HepG2 (cell line): ENCODE measurements around the gene NUP214. TPM values are rescaled to one million over a fixed set of nuclear protein-coding genes. Genes with fewer than 3 reads are reported as not detected.

ENCODE experiments used
- ATAC-seq: fragments of 200-7000 bp; cut with Tn5 transposase; 3 replicates; pipeline ENCODE4 v1.9.1; 2020; ENCODE audit warnings: mild to moderate bottlenecking, moderate library complexity
- BruUV-seq: library from RNA; stranded (reverse); fragments of 400-500 nt; replicated peaks from 2 replicates; lab custom pipeline; 2021; lab: Mats Ljungman, UMichigan
- CTCF ChIA-PET: fragments of 300-600 bp; formaldehyde crosslinking; extraction: SDS; loops from one replicate; lab custom pipeline; 2021; ENCODE audit warnings: low total read pairs, inconsistent platforms, low intra/inter-chr PET ratio; lab: Yijun Ruan, JAX
- POLR2A ChIA-PET: fragments of 350-600 bp; sonication (Branson Sonifier 250); formaldehyde crosslinking; loops from one replicate; lab custom pipeline; 2020; ENCODE audit warnings: antibody characterized with exemption, inconsistent platforms; lab: Yijun Ruan, JAX
- DNase-seq: peaks from one replicate; pipeline ENCODE4 v3.0.0-alpha.2; 2015; ENCODE audit warnings: low spot score
- FAIRE-seq: peaks from 3 replicates; lab custom pipeline; 2011; peaks lifted over from hg19 to GRCh38; lab: Jason Lieb, UNC
- H2AFZ ChIP-seq: one replicate; pipeline ENCODE4 v1.6.1; 2011; ENCODE audit warnings: low read length, inconsistent platforms
- H3K27ac ChIP-seq: fragments of 300-600 bp; 3 replicates; pipeline ENCODE4 v1.8.0; 2011; ENCODE audit warnings: mixed run types, mild to moderate bottlenecking, mixed read lengths, low read length, inconsistent platforms; ENCODE audit not compliant: insufficient read depth; ENCODE audit errors: extremely low read length
- H3K27me3 ChIP-seq, 2 experiments: fragments of 200-600 bp in 1 of 2; 2 replicates in 1 of 2; 3 replicates in 1 of 2; pipeline versions ENCODE4 v1.6.0 to v1.8.0; 2011; ENCODE audit warnings: low read length in 2 of 2, mild to moderate bottlenecking in 2 of 2, moderate library complexity in 2 of 2, inconsistent platforms in 1 of 2; ENCODE audit not compliant: insufficient read depth in 2 of 2, control insufficient read depth in 1 of 2
- H3K36me3 ChIP-seq, 2 experiments: fragments of 200-600 bp in 1 of 2; replicated peaks in 1 of 2; 2 replicates in 1 of 2; 3 replicates in 1 of 2; pipeline versions ENCODE4 v1.5.1 to v1.8.0; 2011; ENCODE audit warnings: low read length in 2 of 2, inconsistent platforms in 1 of 2; ENCODE audit not compliant: insufficient read depth in 2 of 2, control insufficient read depth in 1 of 2
- H3K4me1 ChIP-seq: 2 replicates; pipeline ENCODE4 v1.5.1; 2012; ENCODE audit warnings: low read length, inconsistent platforms; ENCODE audit not compliant: insufficient read depth
- H3K4me2 ChIP-seq: 2 replicates; pipeline ENCODE4 v1.6.0; 2011; ENCODE audit warnings: low read depth, low read length, inconsistent platforms
- H3K4me3 ChIP-seq, 3 experiments: fragments of 200-600 bp in 1 of 3; sonication (generic), shearing (Covaris generic) in 1 of 3; replicated peaks in 1 of 3; 2 replicates each; pipeline ENCODE4 v1.5.1; 2011 to 2016; ENCODE audit warnings: low read length in 3 of 3, inconsistent platforms in 2 of 3, low read depth in 2 of 3, mild to moderate bottlenecking in 2 of 3, control low read depth in 1 of 3, mixed read lengths in 1 of 3; ENCODE audit not compliant: insufficient read depth in 1 of 3
- H3K79me2 ChIP-seq: one replicate; pipeline ENCODE4 v1.6.1; 2011; ENCODE audit warnings: low read length, inconsistent platforms; ENCODE audit not compliant: insufficient read depth
- H3K9ac ChIP-seq: 2 replicates; pipeline ENCODE4 v1.6.0; 2011; ENCODE audit warnings: mild to moderate bottlenecking, low read depth, low read length, inconsistent platforms; ENCODE audit not compliant: insufficient read depth
- H3K9me3 ChIP-seq: 2 replicates; pipeline ENCODE4 v1.5.1; 2012; ENCODE audit warnings: mild to moderate bottlenecking, low read length
- H4K20me1 ChIP-seq: 2 replicates; pipeline ENCODE4 v1.6.0; 2011; ENCODE audit warnings: inconsistent platforms, mild to moderate bottlenecking, low read length, moderate library complexity; ENCODE audit not compliant: insufficient read depth
- AKAP8 ChIP-seq: sonication (generic); formaldehyde crosslinking; IDR thresholded peaks from 2 replicates; pipeline ENCODE4 v1.5.1; 2020; ENCODE audit warnings: mild to moderate bottlenecking, missing genetic modification reagents
- DMAP1 ChIP-seq: IDR thresholded peaks from 2 replicates; pipeline ENCODE4 v1.6.1; 2016
- KDM5A ChIP-seq: fragments of 200-600 bp; sonication (generic); IDR thresholded peaks from 2 replicates; pipeline ENCODE4 v1.7.0; 2018; ENCODE audit warnings: antibody characterized with exemption, mild to moderate bottlenecking, low read length, borderline replicate concordance
- KDM6A ChIP-seq: IDR thresholded peaks from 2 replicates; pipeline ENCODE4 v1.6.1; 2016; ENCODE audit warnings: low read depth
- PRDM4 ChIP-seq: sonication (generic); formaldehyde crosslinking; IDR thresholded peaks from 2 replicates; pipeline ENCODE4 v1.9.0; 2021; ENCODE audit warnings: missing genetic modification reagents, borderline replicate concordance
- TBL1XR1 ChIP-seq: fragments of 150-350 bp; IDR thresholded peaks from 2 replicates; pipeline ENCODE4 v1.6.1; 2014; ENCODE audit warnings: borderline replicate concordance, low read length; ENCODE audit not compliant: partially characterized antibody
- TFDP2 ChIP-seq: sonication (generic); formaldehyde crosslinking; IDR thresholded peaks from 2 replicates; pipeline ENCODE4 v1.4.0; 2020; ENCODE audit warnings: missing genetic modification reagents
- ZNF136 ChIP-seq: sonication (generic); formaldehyde crosslinking; IDR thresholded peaks from 2 replicates; pipeline ENCODE4 v1.8.1; 2022; ENCODE audit warnings: low read depth, mild to moderate bottlenecking, moderate library complexity, missing genetic modification reagents
- ZNF354B ChIP-seq: sonication (generic); formaldehyde crosslinking; IDR thresholded peaks from 2 replicates; pipeline ENCODE4 v1.8.0; 2022; ENCODE audit warnings: mild to moderate bottlenecking, missing genetic modification reagents
- ZNF501 ChIP-seq: sonication (generic); formaldehyde crosslinking; IDR thresholded peaks from 2 replicates; pipeline ENCODE4 v1.5.1; 2020; ENCODE audit warnings: mild to moderate bottlenecking, moderate library complexity, missing genetic modification reagents
- ZNF563 ChIP-seq: sonication (generic); formaldehyde crosslinking; IDR thresholded peaks from 2 replicates; pipeline ENCODE4 v1.8.0; 2022; ENCODE audit warnings: mild to moderate bottlenecking, moderate library complexity, missing genetic modification reagents
- ZNF652 ChIP-seq: IDR thresholded peaks from 2 replicates; pipeline ENCODE4 v1.6.1; 2016; ENCODE audit warnings: low read depth, borderline replicate concordance
- ZSCAN30 ChIP-seq: sonication (generic); formaldehyde crosslinking; IDR thresholded peaks from 2 replicates; pipeline ENCODE4 v1.5.0; 2020; ENCODE audit warnings: mild to moderate bottlenecking, missing genetic modification reagents
- WGBS: methylation state at CpG from one replicate; pipeline ENCODE4 v1.1.6; 2017; ENCODE audit warnings: low lambda C conversion rate; 5-methylcytosine and 5-hydroxymethylcytosine counted together
- in situ Hi-C: cut with HindIII; loops from 2 replicates; pipeline ENCODE4 v1.10.0; 2017; ENCODE audit warnings: low pct_unique_long_range_greater_than_20kb; ENCODE audit not compliant: extremely low pct_ligation_motif_present
- intact Hi-C: fragments of 100-400 bp; cut with micrococcal nuclease; formaldehyde crosslinking; loops from one replicate; pipeline ENCODE4 v1.10.0; 2022; ENCODE audit not compliant: unreplicated experiment
- polyA plus RNA-seq, 8 experiments: library from polyadenylated mRNA; depleted of rRNA in 3 of 8; stranded (reverse) in 7 of 8; unstranded in 1 of 8; fragments of >200 nt; fragmentation: Illumina TruSeq in 4 of 8; extraction: Trizol in 4 of 8; gene quantifications; 2 replicates each; pipeline versions ENCODE4 v1.2.1 to v1.2.3, GENCODE V29; 2011 to 2016; ENCODE audit warnings: low read depth in 4 of 8, missing spikeins in 1 of 8, mixed read lengths in 1 of 8; ENCODE audit not compliant: insufficient read depth in 1 of 8
- total RNA-seq, 5 experiments: library from RNA; depleted of rRNA; stranded (reverse); fragments of >200 nt; fragmentation: Illumina TruSeq; extraction: Trizol; gene quantifications; 2 replicates each; pipeline ENCODE4 v1.2.3, GENCODE V29; 2016; ENCODE audit warnings: low read depth in 1 of 5

The NUP214 gene
- total and polyA plus RNA-seq, 2 of the 13 experiments (the other 11 are each of a cell fraction or from before 2014, with no cell fraction given), result 8.4 to 16.0 TPM

DNA sequence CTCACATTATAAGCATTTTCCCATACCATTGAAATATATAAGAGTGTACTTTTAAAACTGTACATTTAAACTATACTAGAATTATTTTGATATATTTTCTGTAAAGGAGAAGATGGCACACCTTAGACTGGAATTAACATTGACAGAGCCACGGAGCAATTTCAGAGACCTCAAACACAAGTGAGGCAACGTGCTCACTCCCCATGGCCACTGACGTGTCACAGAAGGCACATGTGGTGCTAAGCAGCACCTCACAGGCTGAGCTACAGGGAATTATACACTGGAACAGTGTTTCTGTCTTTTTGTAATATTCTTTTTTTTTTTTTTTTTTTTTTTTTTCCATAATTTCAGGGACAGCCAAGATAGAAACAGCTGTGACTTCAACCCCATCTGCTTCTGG lies 66.5 kb downstream of the NUP214 start (continued):
- TF ChIP-seq PRDM4 (CRISPR knock-in tag), result no peak

DNA sequence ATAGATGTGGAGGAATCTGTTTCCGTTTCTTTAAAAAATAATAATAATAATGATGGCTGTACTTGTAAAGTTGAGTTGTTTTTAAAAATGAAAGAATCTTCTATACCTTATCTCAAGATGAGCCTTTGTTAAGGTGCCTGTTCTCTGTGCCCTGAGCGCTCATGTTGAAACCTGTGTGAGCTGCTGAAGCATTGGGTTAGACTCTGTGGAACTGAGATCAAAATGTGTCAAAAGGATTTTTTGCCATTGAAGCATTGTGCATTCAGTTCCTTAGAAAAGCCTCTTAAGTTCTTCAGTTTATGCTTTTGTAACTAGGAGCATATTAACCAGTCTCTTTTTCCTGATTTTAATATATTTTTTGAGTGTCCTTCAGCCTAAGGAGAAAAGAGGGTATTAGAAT lies 67.7 kb downstream of the NUP214 start:
- ChIA-PET POLR2A (no interaction called here), CTCF (no interaction called here)
- H4K20me1 ChIP-seq, result no peaks in the 10 kb centered on the region
- H3K4me1 ChIP-seq, result no peaks in the 10 kb centered on the region
- no peaks in the 10 kb centered on the region for H3K9me3 ChIP-seq
- no peak overlapping the region for H3K4me3 ChIP-seq
- over 99% methylated on average over 2 of the region's 2 CpGs for WGBS
- no peak overlapping the region for H2AFZ ChIP-seq
- no TSS peak for BruUV-seq
- in situ Hi-C loops (no loop called here), intact Hi-C loops (no loop called here)
- ATAC-seq, result no peak
- H3K27ac ChIP-seq, result no peak overlapping the region
- H3K36me3 ChIP-seq, result peaks cover 19 to 82% of the 10 kb centered on the region in 2 experiments
- no peaks in the 10 kb centered on the region for H3K27me3 ChIP-seq
- no peak overlapping the region for H3K9ac ChIP-seq
- TF ChIP-seq ZNF136 (CRISPR knock-in tag), result no peak
- TF ChIP-seq TFDP2 (CRISPR knock-in tag), result no peak
- no peak for TF ChIP-seq ZSCAN30 (CRISPR knock-in tag)
- no peak for TF ChIP-seq ZNF501 (CRISPR knock-in tag)
- TF ChIP-seq KDM5A, result no peak
- TF ChIP-seq ZNF652 (CRISPR knock-in tag), result no peak
- TF ChIP-seq ZNF354B (CRISPR knock-in tag), result no peak
- TF ChIP-seq AKAP8 (CRISPR knock-in tag), result no peak
- no peak for TF ChIP-seq ZNF563 (CRISPR knock-in tag)
- no peak for TF ChIP-seq KDM6A (CRISPR knock-in tag)
- no peak for TF ChIP-seq TBL1XR1
- TF ChIP-seq DMAP1 (CRISPR knock-in tag), result no peak
- TF ChIP-seq, all 625 proteins: peak for 0
- FAIRE-seq (no peak), DNase-seq (no peak)
- Histone ChIP-seq H3K79me2 (no peaks in the 10 kb centered on the region), H3K4me2 (no peak overlapping the region)
